HS-27A (cell line): ENCODE measurements around the gene DOCK2.
"Not testable (repeated sequence)": the region's sequence is repeated elsewhere in the genome, so short reads cannot be mapped to it uniquely, and the experiment has no call there.

Experiments
- DNase-seq: peaks from one replicate; pipeline ENCODE4 v3.0.0-alpha.2; 2012; ENCODE audit warnings: low read depth, missing footprints

The DOCK2 gene

DNA sequence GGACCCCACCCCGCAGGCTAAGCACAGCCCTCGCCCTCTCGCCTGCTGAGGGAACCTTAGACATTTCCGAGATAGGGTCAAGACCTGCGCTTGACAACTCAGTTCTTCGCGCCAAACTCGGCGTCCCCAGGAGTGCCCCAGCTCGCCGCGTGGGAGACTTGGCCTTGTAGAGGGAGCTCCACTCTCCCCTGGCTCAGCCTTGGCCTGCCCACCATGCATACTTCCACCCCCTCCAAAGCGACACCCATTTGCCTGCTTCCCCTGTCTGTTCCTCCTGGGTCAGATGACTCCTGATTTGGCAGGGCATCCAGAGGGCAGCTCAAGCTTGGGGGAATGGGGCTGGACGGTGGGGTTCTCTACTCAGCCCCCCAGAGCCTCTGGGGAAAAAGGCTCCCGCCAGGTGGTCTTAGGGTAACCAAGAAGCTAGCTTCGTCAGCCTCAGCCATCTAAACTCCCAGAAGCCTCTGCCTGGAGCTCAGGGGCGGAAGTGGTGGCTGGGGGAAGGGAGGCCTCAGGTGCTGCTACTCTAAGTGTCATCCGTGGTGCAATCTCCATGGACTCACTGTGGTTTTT, 560 bp downstream of the DOCK2 start:
- DNase-seq: no peak

DNA sequence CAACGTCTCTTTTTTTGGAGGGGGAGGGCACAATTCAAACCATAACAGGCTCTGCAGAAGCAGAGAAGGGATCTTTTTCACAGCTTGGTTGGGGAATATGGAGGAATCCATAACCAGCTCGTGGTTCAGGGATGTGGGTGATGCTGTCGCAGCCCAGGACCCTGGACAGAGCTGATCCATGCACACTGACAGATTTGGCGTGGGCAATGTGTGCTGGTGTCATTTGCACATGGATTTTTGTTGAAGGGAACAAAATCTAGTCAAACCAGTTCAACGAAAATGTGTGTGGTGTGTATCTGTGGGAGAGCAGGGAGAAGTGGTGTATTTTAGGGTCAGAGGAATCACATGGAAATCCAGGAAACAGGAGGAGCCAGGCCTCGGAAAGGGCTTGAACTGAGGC, 4.2 kb downstream of the DOCK2 start:
- DNase-seq: no peak

DNA sequence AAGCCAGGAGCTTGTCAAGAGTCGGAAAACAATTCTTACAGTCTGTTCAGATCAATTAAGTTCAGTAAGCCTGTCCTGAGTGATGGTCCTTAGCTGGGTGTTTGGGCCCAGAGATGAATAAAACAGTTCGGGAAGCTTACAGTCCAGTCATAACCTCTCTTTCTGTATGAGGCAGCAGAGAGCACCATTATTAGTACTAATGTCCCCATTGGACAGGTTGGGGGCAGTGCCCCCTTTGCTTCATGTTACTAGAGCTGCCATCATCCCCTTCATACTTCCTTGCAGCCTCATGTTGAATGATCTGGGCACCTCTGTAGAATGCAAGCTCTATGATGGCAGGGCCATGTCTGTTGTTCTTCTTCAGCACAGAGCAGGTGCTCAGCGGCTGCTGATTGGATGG, 9.8 kb downstream of the DOCK2 start:
- DNase-seq: no peak

DNA sequence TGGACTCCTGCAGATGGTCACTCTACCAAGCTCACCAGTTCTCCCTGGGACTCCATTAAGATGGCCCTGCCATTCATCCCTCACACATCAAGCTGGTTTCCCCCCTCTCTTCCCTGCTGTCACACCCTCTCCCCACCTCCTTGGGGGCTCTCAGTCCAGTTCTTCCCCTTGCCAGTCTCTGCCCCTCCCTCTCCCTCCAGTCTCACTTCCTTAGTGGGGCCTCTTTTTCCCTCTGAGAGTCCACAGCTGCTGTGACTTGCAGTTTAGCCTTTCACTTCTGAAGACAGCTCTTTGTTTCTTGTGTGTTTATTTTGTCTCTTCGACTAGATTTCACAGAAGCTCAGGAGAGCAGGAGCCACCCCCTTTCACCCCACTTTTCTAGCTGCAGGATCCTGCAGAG, 10.5 kb downstream of the DOCK2 start:
- no peak for DNase-seq

DNA sequence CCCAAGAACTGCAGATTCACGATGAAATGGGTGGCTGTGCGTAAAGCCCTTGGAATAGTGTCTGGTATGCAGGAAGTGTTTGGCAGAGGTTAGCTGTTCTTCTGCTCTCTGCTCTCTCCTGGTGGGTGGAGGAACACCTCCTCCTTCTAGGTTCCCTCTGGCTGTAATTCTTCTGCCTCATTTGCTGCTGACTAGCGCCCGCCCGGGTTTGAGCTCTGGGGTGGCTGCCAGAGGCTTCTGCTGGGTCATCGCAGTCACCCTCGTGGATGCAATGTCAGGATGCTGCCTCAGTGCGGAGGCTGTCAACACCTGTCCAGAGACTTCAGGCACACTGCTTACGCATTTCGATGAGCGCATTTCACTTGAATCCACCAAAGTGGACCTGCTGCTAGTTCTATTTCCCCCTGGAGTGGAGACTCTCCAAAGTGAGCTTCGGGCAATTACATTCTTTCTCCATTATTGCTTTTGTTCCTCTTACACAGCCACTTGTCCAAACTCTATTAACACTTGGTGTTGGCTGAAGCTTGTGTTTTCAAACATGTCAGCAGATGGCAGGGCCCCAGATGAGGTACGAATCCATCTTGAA, 11.7 kb downstream of the DOCK2 start:
- no peak for DNase-seq

DNA sequence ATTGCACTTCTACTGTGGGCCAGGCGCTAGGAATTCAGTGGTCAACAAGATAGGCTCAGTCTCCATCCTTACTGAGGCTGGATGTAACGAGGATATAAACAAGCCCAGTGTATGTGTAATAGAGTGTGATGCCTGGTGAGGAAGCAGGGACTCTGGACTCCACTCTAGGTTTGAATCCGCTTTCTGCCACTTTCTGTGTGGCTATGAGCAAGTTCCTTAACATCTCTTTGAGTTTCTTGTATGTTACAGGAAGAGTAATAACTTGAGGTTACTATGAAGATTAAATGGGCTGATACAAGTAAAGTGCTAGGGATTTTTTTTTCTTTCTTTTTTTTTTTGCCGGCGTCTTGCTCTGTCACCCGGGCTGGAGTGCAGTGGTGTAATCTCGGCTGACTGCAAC, 12.4 kb downstream of the DOCK2 start:
- no peak for DNase-seq

DNA sequence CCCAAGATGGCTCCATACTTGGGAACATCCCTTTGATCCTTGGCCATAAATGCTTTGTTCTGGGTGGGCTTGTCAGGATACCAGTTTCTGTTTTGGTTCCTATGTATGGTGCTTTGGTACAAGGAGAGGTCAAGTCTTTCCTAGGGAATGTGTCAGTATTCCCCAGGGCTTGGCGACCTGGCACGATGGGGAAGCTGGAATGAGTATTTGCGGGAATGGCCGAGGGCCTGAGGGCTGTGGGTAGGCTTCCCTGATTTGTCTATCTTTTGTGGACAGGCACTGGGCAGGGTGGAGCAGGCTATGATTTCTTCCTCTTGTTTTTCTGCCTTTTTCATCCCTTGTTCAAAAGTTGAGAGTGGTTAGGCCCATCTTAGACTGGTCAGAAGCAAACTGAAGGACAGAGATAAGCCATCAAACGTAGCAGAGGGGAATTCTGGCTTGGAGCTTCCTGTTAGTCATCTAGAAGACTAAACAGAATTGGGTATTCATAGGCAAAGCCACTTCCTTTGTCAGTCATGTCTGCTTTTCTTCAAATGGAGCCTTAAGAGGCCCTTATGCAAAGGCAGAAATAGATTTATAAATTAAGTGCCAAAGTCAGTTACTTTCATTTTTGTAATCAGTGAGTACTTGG, 13.7 kb downstream of the DOCK2 start:
- no peak for DNase-seq

DNA sequence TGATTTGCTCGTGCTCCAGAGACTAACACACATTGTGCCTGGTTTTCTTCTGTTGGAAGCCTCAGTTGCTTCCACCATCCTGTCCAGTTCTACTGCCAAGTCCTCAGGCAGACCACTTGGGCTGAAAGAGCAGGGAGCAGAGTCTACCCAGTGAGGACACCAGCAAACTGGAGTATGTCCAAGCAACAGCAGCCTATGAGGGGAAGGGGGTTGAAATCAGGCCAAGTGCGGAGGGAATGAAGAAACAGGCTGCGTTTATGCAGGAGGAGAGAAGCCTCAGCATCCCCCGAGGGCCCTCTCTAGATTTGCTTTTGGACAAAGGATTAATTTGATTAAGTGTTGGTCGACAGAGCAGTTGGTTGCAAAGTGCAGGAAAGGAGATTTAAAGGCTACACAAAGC, 14.5 kb downstream of the DOCK2 start:
- DNase-seq: no peak

DNA sequence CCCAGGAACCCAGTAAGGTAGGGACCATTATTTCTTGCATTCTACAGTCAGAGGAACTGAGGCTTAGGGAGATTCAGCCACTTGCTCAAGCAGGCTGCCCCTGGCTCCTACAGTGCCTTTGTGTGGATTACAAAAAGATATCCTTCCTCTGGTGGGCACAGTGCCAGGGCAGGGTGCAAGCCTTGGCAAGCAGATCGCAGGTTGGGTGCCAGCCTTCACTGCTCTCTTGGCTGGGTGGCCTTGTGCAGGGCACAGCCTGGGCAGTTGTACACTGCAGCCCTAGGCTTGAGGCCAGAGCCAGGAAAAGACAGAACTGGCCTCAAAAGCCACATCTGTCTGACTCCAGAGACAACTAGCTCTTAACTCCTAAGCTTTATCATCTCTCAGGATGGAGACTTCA, 15.0 kb downstream of the DOCK2 start:
- DNase-seq: no peak

DNA sequence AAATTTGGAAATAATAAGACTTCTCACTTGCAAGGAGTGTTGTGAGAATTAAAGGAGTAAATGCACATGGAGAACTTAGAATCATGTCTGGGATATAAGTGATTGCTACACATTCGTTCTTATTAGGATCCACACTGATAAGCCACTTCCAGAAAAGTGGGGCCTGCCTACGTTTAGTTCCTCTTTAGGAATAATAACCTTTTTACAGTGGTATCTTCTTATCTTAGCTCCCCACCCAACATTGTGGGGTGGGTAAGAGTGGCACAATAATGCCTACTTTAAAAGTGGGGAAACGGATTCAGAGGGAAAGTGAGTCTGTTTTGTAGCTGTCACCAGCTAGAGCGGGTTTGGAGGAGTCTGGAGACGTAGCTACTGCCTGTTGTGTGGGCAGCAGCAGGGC, 16.0 kb downstream of the DOCK2 start:
- DNase-seq: no peak

DNA sequence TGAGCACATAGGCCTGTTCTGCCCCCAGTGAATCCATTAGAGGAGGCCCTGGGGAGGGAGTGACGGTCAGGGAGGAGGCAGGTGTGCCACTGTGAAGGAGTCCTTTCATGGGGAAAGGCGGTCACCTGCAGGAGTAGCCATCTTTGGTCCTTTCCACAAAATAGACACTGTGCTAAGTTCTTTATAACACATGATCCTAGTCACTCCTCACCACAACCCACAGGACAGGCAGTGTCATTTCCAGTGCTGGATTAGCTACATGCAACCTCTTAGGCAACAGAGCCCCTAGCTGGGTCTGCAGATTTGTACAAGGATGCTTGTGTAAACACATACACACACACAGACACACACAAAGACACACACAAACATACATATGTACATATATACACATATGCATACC, 18.3 kb downstream of the DOCK2 start:
- DNase-seq: no peak

DNA sequence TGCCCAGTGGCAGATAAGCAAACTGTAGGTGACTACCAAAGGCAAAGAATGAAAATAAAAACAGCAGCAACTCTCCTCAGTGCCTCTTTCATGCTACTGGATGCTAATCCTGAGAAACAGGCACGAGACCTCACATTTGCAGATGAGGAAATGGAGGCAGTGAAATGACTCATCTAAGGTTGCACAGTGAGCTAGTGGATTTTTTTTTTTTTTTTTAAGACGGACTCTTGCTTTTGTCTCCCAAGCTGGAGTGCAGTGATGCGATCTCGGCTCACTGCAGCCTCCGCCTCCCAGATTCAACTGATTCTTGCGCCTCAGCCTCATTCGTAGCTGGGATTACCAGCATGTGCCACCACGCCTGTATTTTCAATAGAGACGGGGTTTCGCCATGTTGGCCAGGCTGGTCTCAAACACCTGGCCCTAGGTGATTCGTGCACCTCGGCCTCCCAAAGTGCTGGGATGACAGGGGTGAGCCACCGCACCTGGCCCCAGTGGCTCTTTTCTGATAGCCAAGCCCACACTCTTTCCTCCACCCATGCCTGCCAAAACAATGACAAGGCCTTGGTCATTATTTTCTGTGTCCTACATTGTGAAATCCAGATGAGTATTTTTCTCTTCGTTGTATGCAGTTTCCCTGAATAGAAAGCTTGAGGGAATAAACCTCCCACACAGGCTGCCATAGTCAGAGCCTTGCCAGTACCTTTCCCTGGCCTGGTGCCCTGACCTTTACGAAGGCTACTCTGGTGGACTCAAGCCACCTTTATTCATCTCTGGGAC, 19.2 kb downstream of the DOCK2 start:
- DNase-seq: no peak

DNA sequence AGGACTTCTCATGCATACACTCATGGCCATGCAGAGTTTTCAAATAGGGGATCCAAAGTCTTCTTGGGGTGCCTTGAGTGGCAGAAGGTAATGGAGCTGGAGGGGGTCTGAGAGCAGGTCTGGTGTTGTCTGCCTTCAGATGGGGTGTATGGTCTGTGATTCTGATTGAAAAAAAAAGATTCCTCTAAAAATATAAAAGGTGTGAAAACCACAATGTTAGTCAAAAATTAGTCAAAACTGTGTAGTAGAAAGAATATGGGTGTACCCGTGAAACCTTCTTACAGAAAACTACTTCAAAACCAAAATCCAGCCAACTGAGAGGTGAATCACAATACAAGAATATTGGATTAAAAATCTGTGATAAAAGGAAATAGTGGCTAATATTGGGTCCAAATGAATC, 20.1 kb downstream of the DOCK2 start:
- no peak for DNase-seq

DNA sequence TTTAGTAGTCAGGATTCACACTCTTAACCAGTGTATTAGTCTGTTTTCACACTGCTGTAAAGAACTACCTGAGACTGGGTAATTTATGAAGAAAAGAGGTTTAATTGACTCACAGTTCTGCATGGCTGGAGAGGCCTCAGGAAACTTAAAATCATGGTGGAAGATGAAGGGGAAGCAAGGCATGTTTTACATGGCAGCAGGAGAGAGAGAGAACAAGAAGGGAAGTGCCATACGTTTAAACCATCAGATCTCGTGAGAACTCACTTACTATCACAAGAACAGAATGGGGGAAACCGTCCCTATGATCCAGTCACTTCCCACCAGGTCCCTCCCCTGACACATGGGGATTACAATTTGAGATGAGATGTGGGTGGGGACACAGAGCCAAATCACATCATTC, 25.4 kb downstream of the DOCK2 start:
- DNase-seq: not testable (repeated sequence)

DNA sequence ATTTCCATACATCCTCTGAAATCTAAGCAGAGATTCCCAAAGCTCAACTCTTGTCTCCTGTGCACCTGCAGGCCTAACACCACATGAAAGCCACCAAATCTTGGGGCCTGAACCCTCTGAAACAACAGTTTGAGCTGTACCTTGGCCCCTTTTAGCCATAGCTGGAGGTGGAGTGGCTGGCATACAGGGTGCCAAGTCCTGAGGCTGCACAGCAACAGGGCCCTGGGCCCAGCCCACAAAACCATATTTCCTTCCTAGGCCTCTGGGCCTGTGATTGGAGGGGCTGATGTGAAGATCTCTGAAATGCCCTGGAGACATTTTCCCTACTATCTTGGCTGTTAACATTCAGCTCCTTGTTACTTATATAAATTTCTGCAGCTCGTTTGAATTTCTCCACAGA, 26.5 kb downstream of the DOCK2 start:
- no peak for DNase-seq

DNA sequence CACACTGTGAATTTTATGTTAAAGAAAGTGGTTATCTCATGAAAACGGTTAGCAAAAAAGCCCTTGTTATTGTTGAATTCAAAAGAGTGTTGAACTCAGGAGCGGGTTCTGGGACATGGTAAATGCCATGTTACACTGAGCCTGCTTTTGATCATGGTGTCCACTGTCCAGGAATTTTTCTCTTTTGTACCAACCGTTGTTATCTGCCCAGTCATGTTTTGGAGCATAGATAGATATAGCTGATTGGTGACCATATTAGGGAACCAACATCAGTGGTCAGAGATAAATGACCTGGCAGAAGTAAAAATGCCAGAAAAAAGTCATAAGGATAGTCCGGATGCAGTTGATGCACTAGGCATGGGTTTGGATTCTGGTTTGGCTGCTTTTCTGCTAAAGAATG, 29.3 kb downstream of the DOCK2 start:
- no peak for DNase-seq

DNA sequence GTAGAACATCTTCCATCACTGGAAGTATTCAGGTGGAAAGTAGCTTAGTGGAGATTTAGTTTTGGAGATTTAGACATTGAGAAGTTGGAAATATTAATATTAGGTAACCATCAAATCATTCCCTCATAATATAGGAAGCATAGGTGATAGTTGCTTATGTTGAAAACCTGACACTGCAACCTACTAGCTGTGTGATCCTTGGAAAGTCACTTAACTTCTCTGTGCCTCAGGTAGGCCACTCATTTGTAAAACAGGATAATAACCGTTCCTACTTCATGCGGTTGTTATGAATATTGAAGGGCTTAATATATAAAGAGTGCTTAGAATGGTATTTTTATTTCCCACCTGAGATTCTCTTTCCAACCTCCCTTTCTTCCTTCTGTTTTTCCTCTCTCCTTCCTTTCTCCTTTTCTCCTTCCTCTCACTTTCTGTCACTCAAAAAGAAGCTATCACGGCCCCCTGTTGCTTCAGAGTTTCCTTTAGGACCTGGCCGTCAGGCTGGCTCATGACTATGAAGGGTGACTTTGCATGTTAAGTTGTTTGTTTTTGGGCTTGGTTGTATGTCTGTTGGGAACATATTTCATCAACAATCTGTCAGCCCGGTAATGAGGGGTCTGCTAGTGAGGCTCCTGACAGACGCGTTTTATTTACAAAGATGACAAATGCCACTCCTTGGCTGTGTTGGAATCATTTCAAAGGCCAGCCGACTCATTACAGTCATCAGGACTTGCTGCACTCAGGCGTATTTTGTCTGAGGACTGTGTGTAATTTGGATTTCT, 31.0 kb downstream of the DOCK2 start:
- DNase-seq: peak; percentile 0

DNA sequence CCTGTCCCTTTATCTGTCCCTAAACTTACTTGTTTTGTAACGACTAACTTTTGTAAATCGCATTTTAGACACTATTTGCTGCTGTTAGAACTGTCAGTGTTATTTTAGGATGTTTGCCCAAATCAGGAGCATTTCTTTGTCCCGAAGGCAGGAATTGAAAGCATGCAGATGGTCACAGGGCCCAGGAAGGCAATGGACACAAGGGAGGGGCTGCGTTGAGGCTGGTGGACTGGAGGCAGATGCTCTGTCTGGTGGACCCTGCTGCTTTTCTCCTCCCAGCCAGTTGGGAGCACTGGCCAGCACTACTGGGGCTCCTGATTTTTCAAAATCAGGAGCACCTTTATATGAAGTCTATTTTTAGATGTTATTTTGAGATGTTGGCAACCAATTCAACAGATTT, 31.7 kb downstream of the DOCK2 start:
- DNase-seq: peak; percentile 17

DNA sequence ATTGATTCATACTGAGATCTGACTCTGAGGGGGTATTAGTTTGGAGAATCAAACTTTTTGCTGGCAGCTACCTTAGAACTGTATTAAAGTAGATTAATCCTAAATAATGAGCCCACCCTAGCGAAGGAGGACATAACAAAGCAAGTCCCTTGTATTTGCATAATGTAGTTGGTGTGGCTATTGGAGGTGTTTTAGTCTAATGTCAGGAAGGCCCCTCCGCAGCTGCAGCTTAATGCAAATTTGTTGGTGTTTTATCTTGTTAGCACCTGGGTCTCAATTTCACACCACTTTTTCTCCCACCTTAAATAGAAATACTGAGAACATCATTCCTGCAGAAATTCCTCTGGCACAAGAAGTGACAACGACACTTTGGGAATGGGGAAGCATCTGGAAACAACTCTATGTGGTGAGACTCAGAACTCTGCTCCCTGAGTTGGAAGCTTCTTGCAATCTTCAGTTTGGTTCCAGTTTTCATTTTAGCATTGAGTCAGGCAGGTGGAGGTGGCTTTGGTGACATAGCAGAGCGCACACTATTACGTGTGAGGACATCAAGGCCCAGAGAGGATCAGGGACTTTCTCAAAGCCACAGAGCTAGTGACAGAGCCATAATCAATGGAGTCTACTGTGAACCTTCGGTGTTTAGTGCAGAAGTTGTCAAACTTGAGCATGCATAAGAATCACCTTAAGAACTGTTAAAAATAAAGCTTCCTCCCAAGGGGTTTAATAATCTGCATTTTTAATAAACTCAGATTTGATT, 33.9 kb downstream of the DOCK2 start:
- DNase-seq: no peak

DNA sequence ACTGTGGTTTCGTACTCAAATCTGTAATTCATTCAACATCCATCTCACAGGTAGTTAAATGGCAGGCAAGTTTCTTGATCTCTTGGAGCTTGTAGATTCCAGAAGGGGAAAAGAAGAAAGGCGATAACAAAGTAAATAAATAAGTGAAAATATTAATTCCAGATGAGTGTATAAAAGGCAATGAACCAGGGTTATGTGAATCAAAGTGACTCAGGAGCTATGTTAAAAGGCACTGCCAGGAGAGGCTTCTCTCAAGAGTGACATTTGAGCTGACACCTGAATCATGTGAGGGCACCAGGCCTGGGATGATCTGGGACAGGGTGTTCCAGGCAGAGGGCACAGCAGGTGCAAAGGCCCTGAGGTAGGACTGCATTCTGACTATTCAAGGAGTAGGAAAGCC, 45.0 kb downstream of the DOCK2 start:
- no peak for DNase-seq

DNA sequence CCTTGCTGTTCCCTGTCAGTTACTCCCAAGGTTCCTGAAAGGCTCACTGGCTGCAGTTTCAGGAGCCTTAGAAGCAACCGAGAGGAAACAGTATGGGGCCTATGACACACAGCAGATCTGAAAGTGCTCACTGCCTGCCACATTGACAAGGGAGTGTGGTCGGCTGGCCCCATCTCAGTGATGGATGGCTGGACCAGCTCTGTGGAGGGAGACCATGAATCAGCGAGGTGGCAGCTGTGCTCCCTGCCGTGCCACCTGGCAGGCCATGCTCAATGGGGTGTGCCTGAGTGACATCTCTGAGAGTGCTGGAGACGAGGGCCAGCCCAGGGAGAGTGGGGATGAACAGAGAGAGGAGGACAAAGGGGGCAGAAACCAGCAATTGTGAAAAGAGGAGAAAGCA, 49.1 kb downstream of the DOCK2 start:
- no peak for DNase-seq

DNA sequence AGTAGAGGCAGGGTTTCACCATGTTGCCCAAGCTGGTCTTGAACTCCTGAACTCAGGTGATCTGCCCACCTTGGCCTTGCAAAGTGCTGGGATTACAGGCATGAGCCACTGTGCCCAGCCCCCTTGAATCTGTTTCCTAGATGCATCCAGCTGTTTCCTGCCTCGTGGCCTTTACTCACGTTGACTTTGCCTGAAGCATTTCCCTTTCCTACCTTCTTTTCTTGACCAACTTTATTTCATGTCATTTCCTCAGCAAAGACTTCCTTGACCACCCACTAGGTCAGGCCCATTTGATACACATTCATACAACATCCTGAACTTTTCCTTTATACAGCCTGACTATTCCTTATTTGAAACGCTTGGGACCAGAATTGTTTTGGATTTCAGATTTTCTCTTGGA, 51.0 kb downstream of the DOCK2 start:
- no peak for DNase-seq
